Measurements from ENCODE around the gene KIRREL3.

DNA sequence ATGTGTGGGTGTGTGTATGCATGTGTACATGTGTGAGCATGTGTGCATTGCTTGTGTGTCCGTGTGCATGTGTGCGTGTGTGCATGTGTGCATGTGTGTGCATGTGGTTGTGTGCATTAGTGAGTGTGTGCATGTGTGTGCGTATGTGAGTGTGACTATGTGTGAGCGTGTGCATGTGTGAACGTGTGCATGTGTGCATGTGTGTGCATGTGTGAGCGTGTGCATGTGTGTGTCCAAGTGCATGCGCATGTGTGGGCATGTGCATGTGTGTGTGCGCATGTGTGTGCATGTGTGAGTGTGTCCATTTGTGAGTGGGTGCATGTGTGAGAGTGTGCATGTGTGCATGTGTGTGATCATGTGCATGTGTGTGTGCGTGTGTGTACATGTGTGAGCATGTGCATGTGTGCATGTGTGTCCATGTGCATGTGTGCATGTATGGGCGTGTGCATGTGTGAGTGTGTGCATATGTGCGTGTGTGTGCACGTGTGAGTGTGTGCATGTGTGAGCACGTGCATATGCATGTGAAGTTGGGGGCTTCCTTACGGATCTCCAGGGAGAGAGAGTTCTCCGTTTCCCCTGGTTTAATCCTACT is 549.3 kb downstream of the KIRREL3 start:
- no peak for TF ChIP-seq EZH2 (IDR thresholded peaks at IDR 0.05; ENCODE audit: insufficient read depth, poor library complexity, severe bottlenecking)
- TF ChIP-seq EZH2phosphoT487 (IDR thresholded peaks at IDR 0.05; ENCODE audit: insufficient read depth, low read depth): no peak
